Endothelial cell of umbilical vein (primary cell): ENCODE results near the gene METTL16. TPM values are rescaled to one million over a fixed set of nuclear protein-coding genes. Genes with fewer than 3 reads are reported as not detected.

ENCODE experiments used
- BruUV-seq: library from RNA; stranded (reverse); fragments of 400-500 nt; replicated peaks from 2 replicates; lab custom pipeline; 2021; lab: Mats Ljungman, UMichigan
- CTCF ChIA-PET: fragments of 300-600, 350-600 bp; sonication (Branson Sonifier 250); formaldehyde crosslinking; loops from one replicate; lab custom pipeline; 2021; ENCODE audit warnings: antibody characterized with exemption, inconsistent platforms; lab: Charles Lee
- POLR2A ChIA-PET: fragments of 300-600, 350-600 bp; sonication (Branson Sonifier 250); formaldehyde crosslinking; loops from one replicate; lab custom pipeline; 2021; ENCODE audit warnings: antibody characterized with exemption, inconsistent platforms; lab: Charles Lee
- DNase-seq: peaks from one replicate; pipeline ENCODE4 v3.0.0-alpha.2; 2011; ENCODE audit warnings: low read depth, low spot score
- FAIRE-seq: peaks from 2 replicates; lab custom pipeline; 2011; peaks lifted over from hg19 to GRCh38; lab: Jason Lieb, UNC
- H2AFZ ChIP-seq: 2 replicates; pipeline ENCODE4 v1.6.0; 2012; ENCODE audit warnings: low read depth, low read length, control low read depth, inconsistent platforms
- H3K27ac ChIP-seq: 2 replicates; pipeline ENCODE4 v1.5.1; 2011; ENCODE audit warnings: low read depth, mild to moderate bottlenecking, control low read depth, low read length, moderate library complexity; ENCODE audit not compliant: insufficient read depth
- H3K27me3 ChIP-seq, 2 experiments: 2 replicates each; pipeline versions ENCODE4 v1.6.0 to v1.6.1; 2011; ENCODE audit warnings: low read length in 2 of 2, mixed read lengths in 1 of 2; ENCODE audit not compliant: control insufficient read depth in 2 of 2, insufficient read depth in 2 of 2
- H3K36me3 ChIP-seq, 2 experiments: 2 replicates in 1 of 2; 3 replicates in 1 of 2; pipeline ENCODE4 v1.5.1; 2011; ENCODE audit warnings: low read length in 2 of 2, mild to moderate bottlenecking in 1 of 2, moderate library complexity in 1 of 2; ENCODE audit not compliant: control insufficient read depth in 2 of 2, insufficient read depth in 2 of 2; ENCODE audit errors: extremely low read depth in 1 of 2
- H3K4me1 ChIP-seq: 3 replicates; pipeline ENCODE4 v1.5.1; 2011; ENCODE audit warnings: mild to moderate bottlenecking, low read length; ENCODE audit not compliant: control insufficient read depth, insufficient read depth; ENCODE audit errors: extremely low read depth
- H3K4me2 ChIP-seq: 2 replicates; pipeline ENCODE4 v1.6.1; 2011; ENCODE audit warnings: low read length, control low read depth, mixed read lengths; ENCODE audit not compliant: insufficient read depth
- H3K4me3 ChIP-seq, 3 experiments: fragments of 200-600 bp in 1 of 3; sonication (generic), shearing (Covaris generic) in 1 of 3; replicated peaks in 1 of 3; 2 replicates each; pipeline ENCODE4 v1.5.1; 2011 to 2016; ENCODE audit warnings: control low read depth in 3 of 3, low read length in 3 of 3, mild to moderate bottlenecking in 2 of 3, inconsistent platforms in 1 of 3, low read depth in 1 of 3, moderate library complexity in 1 of 3; ENCODE audit not compliant: insufficient read depth in 1 of 3
- H3K79me2 ChIP-seq: 2 replicates; pipeline ENCODE4 v1.6.0; 2012; ENCODE audit warnings: low read length, inconsistent platforms; ENCODE audit not compliant: control insufficient read depth, insufficient read depth
- H3K9ac ChIP-seq: replicated peaks from 2 replicates; pipeline ENCODE3; 2011; ENCODE audit warnings: low read length, control low read depth; ENCODE audit not compliant: insufficient read depth; ENCODE audit errors: extremely low read depth
- H3K9me1 ChIP-seq: replicated peaks from 3 replicates; pipeline ENCODE4 v1.6.0; 2011; ENCODE audit warnings: mild to moderate bottlenecking, low read length; ENCODE audit not compliant: control insufficient read depth, insufficient read depth; ENCODE audit errors: extremely low read depth
- H3K9me3 ChIP-seq: replicated peaks from 2 replicates; pipeline ENCODE4 v1.5.1; 2012; ENCODE audit warnings: low read length, inconsistent platforms; ENCODE audit not compliant: control insufficient read depth, insufficient read depth
- H4K20me1 ChIP-seq: replicated peaks from 2 replicates; pipeline ENCODE3; 2011; ENCODE audit warnings: mild to moderate bottlenecking, low read length; ENCODE audit not compliant: control insufficient read depth, insufficient read depth; ENCODE audit errors: extremely low read depth
- CTCF ChIP-seq, 2 donors: IDR thresholded peaks; 1 replicate in 1 of 2; 2 replicates in 1 of 2; pipeline ENCODE4 v1.5.1; 2011; ENCODE audit warnings: low read length in 2 of 2, mild to moderate bottlenecking in 2 of 2, moderate library complexity in 2 of 2, control low read depth in 1 of 2, inconsistent platforms in 1 of 2, low read depth in 1 of 2; ENCODE audit not compliant: insufficient read depth in 1 of 2; ENCODE audit errors: extremely low read depth in 1 of 2
- EZH2 ChIP-seq: IDR thresholded peaks from 2 replicates; pipeline ENCODE4 v1.6.1; 2012; ENCODE audit warnings: borderline replicate concordance, low read depth, mild to moderate bottlenecking, moderate library complexity, low read length, inconsistent platforms; ENCODE audit not compliant: severe bottlenecking
- FOS ChIP-seq: IDR thresholded peaks from 2 replicates; pipeline ENCODE4 v1.6.1; 2011; ENCODE audit warnings: mild to moderate bottlenecking, low read length, moderate library complexity, borderline replicate concordance; ENCODE audit not compliant: insufficient read depth
- GATA2 ChIP-seq: IDR thresholded peaks from 2 replicates; pipeline ENCODE4 v1.7.0; 2011; ENCODE audit warnings: low read depth, mild to moderate bottlenecking, moderate library complexity, mixed read lengths, low read length; ENCODE audit not compliant: insufficient read length, insufficient read depth
- JUN ChIP-seq: IDR thresholded peaks from 2 replicates; pipeline ENCODE4 v1.6.1; 2011; ENCODE audit warnings: borderline replicate concordance, low read depth; ENCODE audit not compliant: insufficient read length, insufficient read depth
- MYC ChIP-seq: IDR thresholded peaks from one replicate; pipeline ENCODE4 v1.6.1; 2011; ENCODE audit warnings: mild to moderate bottlenecking, low read depth, low read length
- POLR2A ChIP-seq: IDR thresholded peaks from 2 replicates; pipeline ENCODE4 v1.6.1; 2012; ENCODE audit warnings: low read depth, mild to moderate bottlenecking, control low read depth, low read length
- POLR2AphosphoS5 ChIP-seq: IDR thresholded peaks from 2 replicates; pipeline ENCODE4 v1.6.1; 2012; ENCODE audit warnings: low read depth, mild to moderate bottlenecking, control low read depth, low read length, moderate library complexity; ENCODE audit not compliant: insufficient read depth
- dilution Hi-C: fragments of 300-500 bp; cut with MboI; formaldehyde crosslinking; loops from one replicate; pipeline ENCODE4 v1.15.0; 2019; ENCODE audit warnings: low sequenced_read_pairs; ENCODE audit not compliant: extremely low pct_ligation_motif_present
- intact Hi-C: fragments of 100-400 bp; cut with micrococcal nuclease; formaldehyde crosslinking; loops from one replicate; pipeline ENCODE4 v1.10.0; 2022
- polyA plus RNA-seq, 4 experiments: library from polyadenylated mRNA; depleted of rRNA in 3 of 4; stranded (reverse) in 3 of 4; unstranded in 1 of 4; fragments of >200 nt; gene quantifications; 2 replicates each; pipeline versions ENCODE4 v1.2.1 to v1.2.3, GENCODE V29; 2011 to 2012; ENCODE audit warnings: missing spikeins in 1 of 4
- total RNA-seq: library from RNA; stranded (reverse); gene quantifications from 2 replicates; pipeline ENCODE4 v1.2.3, GENCODE V29; 2021
- TF ChIP-seq, protein P1 (sequence below): IDR thresholded peaks from 2 replicates; pipeline ENCODE4 v1.6.1; 2011; ENCODE audit not compliant: insufficient read depth, insufficient read length

METTL16 gene
- total and polyA plus RNA-seq, 2 donors (not counting 3 experiments of a cell fraction or from before 2014, with no cell fraction given), result 11.0 to 24.7 TPM

GRCh38 chr17:2420176-2420575 is 91.5 kb downstream of the METTL16 start:
- TF ChIP-seq JUN, result no peak
- TF ChIP-seq, protein P1, sequence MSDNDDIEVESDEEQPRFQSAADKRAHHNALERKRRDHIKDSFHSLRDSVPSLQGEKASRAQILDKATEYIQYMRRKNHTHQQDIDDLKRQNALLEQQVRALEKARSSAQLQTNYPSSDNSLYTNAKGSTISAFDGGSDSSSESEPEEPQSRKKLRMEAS, result no peak
- no peak for TF ChIP-seq EZH2
- TF ChIP-seq FOS, result no peak
- TF ChIP-seq POLR2A, result no peak
- no peak for TF ChIP-seq POLR2AphosphoS5
- no peak for TF ChIP-seq CTCF (IDR thresholded peaks at IDR 0.05; ENCODE audit: extremely low read depth in 1 of 2, insufficient read depth in 1 of 2, low read depth in 1 of 2, low read length in 2 of 2)
- TF ChIP-seq GATA2, result no peak
- TF ChIP-seq MYC, result no peak
- dilution Hi-C loops (no loop called here), intact Hi-C loops (no loop called here)
- H3K9me3 ChIP-seq, result no peaks in the 10 kb centered on the region
- FAIRE-seq, result no peak
- no peaks in the 10 kb centered on the region for H3K27me3 ChIP-seq
- BruUV-seq, result no TSS peak
- ChIA-PET CTCF (interaction anchor here (10.8 kb wide), 1 partner anchor 39 kb away, joined by 909 read pairs; no protein-coding TSS in a partner anchor), POLR2A (no interaction called here)
- no peak overlapping the region for H2AFZ ChIP-seq
- H3K79me2 ChIP-seq, result no peaks in the 10 kb centered on the region
- no peak overlapping the region for H3K9ac ChIP-seq
- H3K4me1 ChIP-seq, result no peaks in the 10 kb centered on the region
- no peak for DNase-seq
- no peak overlapping the region for H3K4me2 ChIP-seq
- no peak overlapping the region for H3K4me3 ChIP-seq
- H3K9me1 ChIP-seq, result no peaks in the 10 kb centered on the region
- H3K36me3 ChIP-seq, result peaks cover 2 to 8% of the 10 kb centered on the region in 2 experiments
- no peak overlapping the region for H3K27ac ChIP-seq
- no peaks in the 10 kb centered on the region for H4K20me1 ChIP-seq
